NCI-H510A treated with DMSO at 0.1 percent for 48 hours (cell line): ENCODE results near the gene SUN1.
A peak's percentile ranks its signal among the peaks of the same experiment; 100 is the strongest.
"Not testable (repeated sequence)": the region's sequence is repeated elsewhere in the genome, so short reads cannot be mapped to it uniquely, and the experiment has no call there.

ENCODE experiments used
- DNase-seq: peaks from one replicate; lab custom pipeline; 2025; lab: John Stamatoyannopoulos, UW

Gene SUN1

DNA sequence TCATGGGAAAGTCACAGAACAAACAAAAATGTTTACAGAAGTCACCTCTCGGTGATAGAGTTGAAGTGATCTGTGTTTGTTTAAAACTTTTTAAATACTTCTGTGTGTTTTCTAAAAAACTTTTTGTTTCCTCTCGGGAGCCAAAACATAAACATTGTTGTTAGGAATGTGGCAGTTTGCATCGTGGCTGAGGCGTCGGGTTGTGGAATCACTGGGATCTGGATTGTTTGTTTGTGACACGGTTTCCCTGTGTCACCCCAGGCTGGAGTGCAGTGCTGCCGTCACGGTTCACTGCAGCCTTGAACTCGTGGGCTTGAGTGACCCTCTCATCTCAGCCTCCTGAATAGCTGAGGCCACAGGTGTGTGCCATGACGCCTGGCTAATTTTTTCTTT lies 29.0 kb upstream of the SUN1 start:
- DNase-seq: no peak

DNA sequence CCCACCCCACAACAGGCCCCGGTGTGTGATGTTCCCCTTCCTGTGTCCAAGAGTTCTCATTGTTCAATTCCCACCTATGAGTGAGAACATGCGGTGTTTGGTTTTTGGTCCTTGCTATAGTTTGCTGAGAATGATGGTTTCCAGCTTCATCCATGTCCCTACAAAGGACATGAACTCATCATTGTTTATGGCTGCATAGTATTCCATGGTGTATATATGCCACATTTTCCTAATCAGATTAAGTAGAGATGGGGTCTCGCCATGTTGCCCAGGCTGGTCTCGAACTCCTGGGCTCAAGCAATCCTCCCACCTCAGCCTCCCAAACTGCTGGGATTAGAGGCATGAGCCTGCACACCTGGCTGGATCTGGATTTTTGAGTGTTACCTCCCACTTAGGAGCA lies 28.5 kb upstream of the SUN1 start:
- DNase-seq: not testable (repeated sequence)

DNA sequence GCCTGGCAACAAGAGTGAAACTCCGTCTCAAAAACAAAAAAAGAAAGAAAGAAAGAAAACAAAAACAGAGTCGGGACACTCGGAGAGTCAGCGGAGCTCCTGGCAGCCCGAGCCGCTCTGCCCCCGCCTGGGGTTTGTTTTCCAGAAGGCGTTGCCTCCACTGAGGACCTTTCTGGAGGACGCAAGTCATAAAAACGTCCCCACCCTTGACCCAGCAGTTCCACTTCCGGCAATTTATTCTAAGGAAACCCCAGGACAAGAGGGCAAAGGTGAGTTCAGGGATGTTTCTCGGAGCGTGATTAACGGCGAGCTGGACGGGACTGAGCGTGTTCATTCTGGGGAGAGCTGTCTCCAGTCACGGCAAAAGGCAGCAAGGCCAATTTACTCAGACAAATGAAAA lies 27.0 kb upstream of the SUN1 start:
- DNase-seq: no peak

DNA sequence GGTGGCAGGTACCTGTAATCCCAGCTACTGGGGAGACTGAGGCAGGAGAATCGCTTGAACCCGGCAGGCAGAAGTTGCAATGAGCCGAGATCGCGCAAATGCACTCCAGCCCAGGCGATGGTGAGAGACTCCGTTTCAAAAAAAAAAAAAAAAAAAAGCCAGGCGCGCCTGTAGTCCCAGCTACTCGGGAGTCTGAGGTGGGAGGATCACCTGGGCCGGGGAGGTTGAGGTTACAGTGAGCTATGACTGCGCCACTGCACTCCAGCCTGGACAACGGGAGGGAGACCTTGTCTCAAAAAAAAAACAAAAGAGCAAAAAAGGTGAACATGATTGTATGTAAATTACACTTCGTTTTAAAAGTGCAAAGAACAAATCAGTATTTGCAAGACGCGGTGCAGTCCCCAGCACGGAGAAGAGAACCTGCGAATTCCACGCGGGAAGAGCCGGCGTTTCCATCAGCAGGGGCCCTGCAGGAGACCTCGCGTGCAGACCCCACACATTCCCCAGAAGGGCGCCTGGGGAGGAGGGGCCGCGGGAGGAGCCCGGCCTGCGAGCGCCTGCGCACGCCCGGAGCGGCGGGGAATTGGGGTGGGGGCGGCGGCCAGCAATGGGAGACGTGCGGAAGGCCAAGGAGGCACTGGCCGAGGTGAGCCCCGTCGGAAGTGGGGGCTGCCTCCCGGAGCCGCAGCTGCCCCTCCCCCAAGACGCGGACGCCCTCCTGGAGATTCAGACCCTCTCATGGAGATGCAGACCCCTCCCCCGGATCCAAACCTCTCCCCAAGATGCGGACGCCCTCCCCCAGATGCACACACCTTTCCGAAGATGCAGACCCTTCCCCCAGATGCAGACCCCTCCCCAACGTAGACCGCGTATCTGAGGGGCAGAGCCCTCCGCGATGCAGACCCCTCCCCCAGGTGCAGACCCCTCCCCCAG lies 16.7 kb upstream of the SUN1 start:
- DNase-seq: no peak

DNA sequence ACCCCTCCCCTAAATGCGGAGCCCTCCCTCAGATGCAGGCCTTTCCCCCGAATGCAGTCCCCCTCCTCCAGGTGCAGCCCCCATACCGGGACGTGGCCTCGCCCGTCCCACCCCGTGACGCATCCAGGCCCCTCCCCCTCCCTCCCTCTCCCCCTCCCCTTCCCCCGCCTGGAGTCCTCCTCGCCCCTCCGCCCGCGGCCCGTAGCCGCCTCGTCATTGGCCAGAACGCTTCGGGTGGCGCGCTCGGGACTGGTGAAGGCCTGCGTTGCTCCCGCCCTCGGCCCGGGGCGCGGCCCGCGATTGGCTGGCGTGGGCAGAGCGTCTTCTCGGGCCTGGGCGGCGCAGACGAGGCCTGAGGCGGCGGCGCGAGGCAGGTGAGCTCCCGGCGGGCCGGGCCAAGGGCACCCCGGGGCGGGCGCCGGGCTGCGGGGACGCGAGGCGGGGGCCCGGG lies 16.0 kb upstream of the SUN1 start:
- DNase-seq: peak; percentile 30

DNA sequence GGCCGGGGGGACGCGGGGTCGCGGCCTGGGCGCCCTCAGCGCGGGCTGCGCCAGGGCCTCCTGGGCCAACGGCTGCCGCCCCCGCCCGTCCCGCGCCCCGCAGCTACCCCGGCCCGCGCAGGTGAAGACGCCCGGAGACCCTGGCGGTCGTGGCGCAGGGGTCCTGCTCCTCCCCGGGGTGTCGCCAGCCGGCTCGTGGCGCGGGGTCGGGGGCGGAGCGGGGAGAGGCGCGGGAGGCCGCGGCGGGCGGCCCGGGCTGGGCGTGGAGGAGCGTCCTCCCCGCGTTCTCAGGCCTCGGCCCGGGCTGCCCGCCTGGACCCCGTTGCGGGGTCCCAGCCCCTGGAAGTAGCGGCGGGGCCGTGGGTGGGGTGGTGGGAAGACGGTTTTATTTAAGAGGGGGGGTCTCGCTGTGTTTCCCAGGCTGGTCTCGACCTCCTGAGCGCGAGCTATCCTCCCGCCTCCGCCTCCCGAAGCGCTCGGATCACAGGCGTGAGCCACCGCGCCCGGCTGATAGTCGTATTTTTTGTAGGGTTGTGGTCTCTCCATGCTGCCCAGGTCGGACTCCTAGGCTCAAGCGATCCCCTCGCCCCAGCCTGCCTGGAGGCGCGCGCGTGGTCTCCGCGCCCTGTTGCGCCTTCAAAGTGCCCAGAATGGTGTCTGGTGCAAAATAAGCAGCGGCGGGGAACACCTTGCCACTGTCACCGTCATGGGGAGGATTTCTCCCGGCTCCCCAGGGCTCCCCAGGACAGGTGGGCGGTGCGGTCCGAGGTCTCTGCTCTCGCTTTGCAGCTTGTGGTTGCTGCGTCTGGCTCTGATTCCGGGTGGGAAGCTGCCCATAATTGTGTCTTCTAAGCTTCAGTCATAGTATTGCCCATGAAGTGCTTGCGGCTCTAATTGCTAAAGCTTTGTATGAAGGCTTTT lies 15.3 kb upstream of the SUN1 start:
- no peak for DNase-seq

DNA sequence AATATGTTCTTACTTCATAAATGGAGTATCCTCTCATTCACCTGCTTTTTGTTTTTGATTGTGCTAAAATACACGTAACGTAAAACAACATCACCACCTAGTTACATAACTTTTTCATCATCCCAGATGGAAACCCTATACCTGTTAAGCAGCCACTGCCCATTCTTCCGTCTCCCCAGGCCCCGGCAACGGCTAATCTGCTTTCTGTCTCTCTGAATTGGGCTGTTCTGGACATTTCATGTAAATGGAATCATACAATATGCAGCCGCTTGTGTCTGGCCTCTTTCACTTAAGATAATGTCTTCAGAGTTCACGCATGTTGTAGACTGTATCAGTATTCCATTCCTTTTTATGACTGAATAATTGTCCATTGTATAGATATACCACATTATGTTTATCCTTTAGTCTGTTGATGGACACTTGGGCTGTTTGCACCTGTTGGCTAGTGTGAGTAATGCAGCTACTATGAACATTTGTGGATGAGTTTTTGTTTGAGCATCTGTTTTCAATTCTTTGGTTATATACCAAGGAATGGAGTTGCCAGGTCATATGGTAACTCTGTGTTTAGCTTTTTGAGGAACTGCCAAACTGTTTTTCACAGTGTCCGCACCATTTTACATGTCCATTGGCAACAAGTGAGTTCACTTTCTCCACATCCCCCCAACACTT lies 14.1 kb upstream of the SUN1 start:
- DNase-seq: no peak

DNA sequence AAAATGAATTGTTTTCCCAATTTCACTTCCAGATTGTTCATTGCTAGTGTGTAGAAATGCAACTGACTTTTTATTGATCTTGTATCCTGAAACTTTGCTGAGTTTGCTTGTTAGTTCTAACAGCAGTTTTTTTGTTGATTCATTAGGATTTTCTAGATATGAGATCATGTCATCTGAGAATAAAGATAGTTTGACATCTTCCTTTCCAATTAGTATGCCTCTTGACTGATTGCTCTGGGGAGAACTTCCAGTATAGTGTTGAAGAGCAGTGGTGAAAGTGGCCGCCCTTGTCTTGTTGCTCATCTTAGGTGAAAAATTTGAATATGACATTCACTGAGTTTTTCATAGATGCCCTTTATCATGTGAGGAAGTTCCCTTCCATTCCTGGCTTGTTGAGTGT lies 11.9 kb upstream of the SUN1 start:
- no peak for DNase-seq

DNA sequence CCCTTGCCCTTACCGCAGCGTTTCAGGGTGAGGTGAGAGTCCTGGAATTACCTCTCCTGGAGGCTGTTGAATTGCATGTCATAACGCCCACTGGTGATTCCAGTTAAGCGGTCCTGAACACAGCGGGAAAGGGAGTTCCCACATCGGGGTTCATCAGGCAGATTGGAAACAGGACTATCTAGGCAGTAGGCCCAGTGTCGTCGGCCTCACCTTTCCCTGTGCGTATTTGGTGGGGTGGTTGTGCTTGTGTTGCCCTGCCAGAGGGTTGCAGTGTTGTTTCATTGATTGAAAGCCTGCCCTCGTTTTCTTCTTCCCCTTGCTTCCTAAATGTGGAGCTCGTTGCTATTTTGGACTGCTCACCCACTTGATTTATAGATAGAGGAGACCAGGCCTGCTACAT lies 10.6 kb upstream of the SUN1 start:
- DNase-seq: no peak

DNA sequence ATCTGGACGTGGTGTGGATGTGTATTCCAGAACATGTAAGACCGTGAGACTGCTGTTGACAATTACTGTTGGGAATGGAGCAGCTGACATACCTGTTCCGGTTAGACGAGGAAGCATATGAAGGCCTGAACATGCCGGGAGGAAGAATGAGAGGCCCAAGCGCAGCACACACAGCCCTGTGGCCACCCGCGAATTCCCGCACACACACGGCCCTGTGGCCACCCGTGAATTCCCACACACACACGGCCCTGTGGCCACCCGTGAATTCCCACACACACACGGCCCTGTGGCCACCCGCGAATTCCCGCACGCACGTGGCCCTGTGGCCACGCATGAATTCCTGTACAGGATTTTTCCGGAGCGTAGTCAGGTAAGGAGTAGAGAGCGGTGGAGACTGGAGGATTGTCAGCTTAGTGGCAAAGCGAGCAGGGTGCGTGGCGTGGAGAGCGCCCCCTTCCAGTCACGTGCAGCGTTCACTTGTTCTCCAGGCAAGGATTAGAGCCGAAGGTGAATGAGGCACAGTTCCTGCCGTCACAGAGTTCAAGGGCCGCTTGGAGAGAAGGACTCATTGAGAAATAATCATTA lies 9.5 kb upstream of the SUN1 start:
- no peak for DNase-seq

DNA sequence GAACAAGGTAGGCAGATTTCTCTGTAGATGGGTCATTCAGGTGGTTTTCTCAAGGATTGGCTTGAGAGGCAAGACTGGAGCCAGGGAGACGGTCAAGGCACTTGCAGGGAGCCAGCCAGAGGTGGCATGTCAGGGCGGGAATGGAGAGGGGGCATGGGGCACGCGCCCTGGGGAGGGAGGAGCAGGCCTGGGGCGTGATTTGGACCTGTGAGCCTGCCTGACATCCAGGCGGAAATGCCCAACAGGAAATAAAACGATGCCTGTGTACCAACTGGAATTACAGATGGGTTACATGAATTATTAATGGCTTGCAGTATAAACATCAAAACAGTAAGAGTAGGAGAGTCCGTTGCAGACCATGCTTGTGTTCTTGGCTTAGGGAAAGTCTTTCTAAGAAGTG lies 8.6 kb upstream of the SUN1 start:
- DNase-seq: no peak

DNA sequence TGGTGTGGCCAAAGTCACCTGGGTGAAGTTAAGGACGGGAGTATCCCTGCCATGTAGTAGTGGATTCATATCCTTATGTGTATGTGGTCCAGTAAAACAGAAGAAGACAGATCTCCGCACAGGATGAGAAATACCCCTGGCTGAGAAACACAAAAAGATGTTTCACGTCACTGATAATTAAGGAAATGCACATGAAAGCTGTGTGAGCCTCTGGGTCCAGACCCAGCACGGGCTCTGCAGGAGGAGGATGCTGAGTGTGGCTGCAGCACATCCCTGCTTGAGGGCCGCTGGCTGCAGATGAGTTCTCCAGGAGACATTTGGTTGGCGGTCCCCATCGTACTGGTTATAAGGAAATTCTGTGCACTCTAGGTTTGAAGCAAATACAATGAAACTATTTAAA lies 8.2 kb upstream of the SUN1 start:
- no peak for DNase-seq

DNA sequence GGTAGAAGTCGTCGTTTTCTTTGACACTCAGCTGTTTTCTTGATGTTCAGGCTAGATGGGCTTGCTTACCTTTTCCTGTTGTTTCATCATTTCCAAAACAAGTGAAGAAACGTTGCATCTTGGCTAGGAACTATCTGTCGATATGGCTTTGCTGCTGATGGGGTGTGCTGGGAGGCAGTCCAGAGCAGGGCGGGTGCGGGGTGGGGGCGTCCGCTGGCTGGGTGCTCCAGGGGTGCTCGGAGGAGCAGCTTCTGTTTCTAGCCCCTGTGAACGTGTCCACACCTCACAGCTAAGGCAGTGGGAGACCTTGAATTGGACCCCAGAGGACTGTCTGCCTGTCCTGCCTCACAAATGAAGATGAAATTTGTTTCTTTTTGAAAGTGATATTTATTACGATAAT lies 7.6 kb upstream of the SUN1 start:
- no peak for DNase-seq

DNA sequence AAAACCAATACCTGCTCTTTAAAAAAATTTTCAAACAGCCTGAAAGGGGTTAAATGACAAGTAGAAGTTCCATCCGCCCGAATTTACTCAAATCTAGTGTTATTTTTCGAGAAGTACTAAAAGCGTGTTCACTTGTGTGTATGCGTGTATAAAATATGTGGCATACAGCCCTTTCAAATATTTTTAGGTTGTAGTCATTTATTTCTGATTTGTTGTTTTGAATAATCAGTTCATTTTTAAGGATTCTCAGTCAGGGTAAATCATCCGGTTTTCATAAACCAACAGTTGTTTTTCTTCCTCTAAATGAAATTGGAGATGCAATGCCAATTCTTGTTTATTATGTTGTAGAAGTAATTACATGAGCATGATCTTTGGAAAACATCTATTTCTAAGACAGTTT lies 6.9 kb upstream of the SUN1 start:
- DNase-seq: no peak

DNA sequence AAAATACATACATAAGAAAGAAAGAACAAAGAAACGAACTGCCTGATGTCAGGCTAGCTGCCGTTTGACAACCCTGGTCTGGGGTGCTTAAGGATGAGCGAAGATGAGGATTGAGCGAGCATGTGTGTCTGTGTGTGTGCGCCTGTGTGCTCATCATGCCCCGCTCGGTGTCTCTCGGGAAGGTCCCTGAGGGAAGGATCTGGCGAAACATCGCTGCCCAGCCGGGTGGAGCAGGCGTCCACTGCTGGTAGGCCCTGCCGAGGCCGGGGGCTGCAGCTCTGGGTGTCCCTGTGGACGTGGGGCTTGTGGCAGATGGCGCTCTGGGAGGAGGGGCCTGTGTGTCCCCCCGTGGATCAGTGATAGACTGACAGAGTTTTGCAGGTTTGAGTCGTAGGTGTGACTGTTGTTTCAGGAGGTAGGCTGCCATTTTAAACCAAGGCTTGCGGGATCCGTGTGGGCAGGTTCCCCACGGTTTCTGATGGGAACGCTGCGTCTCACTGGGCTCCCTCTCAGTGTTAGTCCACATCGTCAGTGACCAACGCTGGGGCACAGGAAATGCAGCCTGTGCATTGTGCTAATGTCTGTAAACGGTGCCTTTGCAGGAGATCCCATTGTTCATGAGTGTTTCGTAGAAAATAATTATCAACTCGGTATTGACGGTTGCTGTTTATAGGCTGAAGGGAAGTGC lies 5.9 kb upstream of the SUN1 start:
- no peak for DNase-seq

DNA sequence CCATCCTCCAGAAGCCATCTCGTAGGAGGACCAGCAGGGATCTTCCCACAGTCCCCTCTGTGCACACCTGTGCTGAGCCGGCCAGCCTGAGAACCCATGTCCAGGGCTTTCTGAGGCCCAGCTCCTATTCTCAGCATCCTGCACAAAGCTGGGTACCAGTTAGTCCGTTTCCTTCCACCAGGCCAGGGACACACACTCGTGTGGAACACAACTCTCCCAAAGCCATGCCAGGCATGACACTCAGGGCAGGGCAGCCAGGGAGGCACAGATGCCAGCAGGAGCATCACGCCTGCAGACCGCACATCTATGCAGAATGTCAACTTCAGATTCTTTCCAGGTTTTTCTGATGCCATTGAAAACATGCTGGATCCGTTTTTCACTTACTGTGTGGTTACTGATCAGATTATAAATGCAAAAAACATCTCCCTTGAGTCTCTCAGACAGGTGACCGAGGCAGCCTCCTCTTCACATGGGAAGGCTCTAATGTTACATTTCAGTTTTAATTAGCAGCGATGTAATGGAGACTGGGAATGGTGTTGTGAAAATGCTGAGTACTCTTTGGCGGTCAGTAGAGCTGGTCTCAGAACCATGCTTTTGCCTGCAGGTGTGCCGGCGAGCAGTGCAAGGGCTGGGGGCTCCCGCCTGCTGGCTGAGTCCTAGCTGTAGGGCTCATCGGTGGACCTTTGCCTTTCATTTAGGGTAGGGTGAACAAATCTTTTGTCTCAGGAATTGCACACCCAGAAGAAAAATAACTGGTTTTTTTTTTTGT lies 3.3 kb upstream of the SUN1 start:
- no peak for DNase-seq

DNA sequence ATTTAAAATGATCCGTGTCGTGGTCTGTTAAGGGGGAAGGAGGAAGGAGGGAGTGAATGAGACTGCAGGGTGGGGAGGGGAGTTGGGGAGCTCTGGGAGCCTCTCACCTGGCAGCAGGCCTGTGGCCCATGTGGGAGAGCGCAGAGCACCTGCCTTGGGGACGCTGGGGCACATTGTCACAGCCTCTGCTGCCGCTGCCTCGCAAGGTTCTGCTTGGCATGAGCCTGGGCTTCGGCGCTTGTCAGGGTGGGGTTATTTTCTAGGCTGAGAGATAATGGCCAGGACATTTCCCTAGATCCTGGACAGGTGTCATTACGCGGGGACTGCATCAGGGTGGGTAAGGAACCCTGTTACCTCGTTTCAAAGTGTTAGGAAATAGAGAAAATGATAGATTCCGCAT lies 2.2 kb upstream of the SUN1 start:
- no peak for DNase-seq

DNA sequence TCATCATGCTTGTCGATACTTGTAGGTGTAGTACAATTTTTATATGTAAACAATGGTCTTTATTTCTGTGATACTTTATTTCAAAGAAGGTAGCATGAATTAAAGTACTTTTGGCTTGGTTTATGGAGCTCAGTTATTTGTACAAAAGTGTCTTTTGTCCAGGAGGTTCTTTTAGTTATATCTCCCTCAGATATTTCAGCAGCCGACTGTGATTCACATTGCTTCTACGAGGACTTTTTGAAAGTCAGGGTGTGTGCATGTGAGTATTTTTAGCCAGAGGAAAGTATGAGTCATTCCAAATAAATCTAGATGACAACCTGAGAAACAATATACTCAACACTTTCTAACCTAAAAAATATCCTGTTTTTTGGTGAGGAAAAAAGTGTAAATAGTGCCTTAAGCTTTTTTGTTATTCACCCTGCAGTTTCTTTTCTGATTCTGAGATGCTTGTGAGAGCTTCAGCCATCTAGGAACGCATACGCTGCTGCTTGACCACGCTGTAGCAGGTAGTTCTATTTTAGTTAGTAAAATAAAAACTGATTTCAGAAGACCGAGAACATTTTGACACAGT lies 595 bp upstream of the SUN1 start:
- DNase-seq: no peak

DNA sequence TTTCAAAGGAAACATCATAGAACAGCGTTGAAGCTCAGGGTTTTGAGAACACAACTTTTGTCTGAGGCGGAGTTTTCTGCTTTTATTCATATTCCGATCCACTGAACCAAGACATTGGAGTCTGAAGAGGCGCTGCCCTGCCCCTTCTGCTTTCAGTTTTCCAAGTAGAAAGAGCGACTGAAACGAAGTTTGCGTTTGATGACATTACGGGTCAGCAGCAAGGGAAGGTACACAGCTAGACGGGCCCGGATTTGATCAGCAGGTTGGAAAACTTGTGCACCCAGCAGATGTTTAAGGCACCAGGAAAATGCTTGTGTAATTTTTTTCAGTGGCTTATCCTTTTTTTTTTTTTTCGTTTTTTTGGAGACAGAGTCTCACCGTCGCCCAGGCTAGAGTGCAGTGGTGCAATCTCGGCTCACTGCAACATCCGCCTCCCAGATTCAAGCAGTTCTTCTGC lies 720 bp downstream of the SUN1 start:
- DNase-seq: no peak

DNA sequence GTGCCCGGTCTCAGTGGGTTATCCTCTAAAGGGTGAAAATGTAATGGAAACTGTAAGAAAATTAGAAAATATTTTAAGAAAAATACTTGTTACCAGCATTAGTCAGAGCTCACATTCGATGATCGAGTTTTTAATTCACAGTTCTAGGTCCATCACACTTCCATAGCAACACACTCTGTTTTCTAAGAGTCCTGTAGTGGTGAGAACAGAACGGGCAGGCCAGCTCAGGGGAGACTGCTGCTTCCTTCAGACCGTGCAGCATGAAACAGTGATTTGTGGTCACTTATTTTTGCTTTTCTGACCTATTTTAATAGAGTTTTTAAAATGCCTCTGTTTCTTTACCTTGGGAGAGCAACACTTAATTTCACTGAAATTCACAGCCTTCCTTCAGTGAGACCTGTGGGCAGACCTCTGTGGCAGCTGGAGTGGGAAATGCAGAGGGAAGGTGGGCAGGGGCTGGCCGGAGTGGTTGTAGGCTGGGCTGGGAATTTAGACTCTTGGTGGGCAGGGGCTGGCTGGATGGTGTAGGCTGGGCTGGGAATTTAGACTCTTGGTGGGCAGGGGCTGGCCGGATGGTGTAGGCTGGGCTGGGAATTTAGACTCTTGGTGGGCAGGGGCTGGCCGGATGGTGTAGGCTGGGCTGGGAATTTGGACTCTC lies 1.5 kb downstream of the SUN1 start:
- DNase-seq: no peak
